ENCODE measurements around the gene HEPH.

GRCh38 chrX:66142351-66142750 lies 21.7 kb upstream of the HEPH start:
- no peak for TF ChIP-seq CTCF (IDR thresholded peaks at IDR 0.05; ENCODE audit: insufficient read depth, low read depth, low read length)
- no peak for TF ChIP-seq EZH2 (IDR thresholded peaks at IDR 0.05; ENCODE audit: insufficient read depth, low read length)

Data from astrocyte (in vitro differentiated cells and primary cell).